WERI-Rb-1 (cell line): ENCODE measurements around the gene SLC25A43.
"Not testable (repeated sequence)": the region's sequence is repeated elsewhere in the genome, so short reads cannot be mapped to it uniquely, and the experiment has no call there.

ENCODE experiments used
- DNase-seq: peaks from one replicate; pipeline ENCODE4 v3.0.0-alpha.2; 2020
- H3K27ac ChIP-seq: fragments of 250-450 bp; sonication (Bioruptor Pico); 2 replicates; pipeline ENCODE4 v1.5.1; 2020; ENCODE audit warnings: mild to moderate bottlenecking, moderate library complexity
- H3K27me3 ChIP-seq: fragments of 250-450 bp; sonication (Bioruptor Pico); 2 replicates; pipeline ENCODE4 v1.5.1; 2021; ENCODE audit warnings: mild to moderate bottlenecking, low read depth, moderate library complexity; ENCODE audit not compliant: insufficient read depth, severe bottlenecking
- H3K36me3 ChIP-seq: fragments of 250-450 bp; sonication (Bioruptor Pico); 2 replicates; pipeline ENCODE4 v1.5.1; 2020; ENCODE audit warnings: mild to moderate bottlenecking, moderate library complexity
- H3K4me3 ChIP-seq: 2 replicates; pipeline ENCODE4 v1.5.1; 2011; ENCODE audit warnings: low read depth, mild to moderate bottlenecking, control low read depth, low read length
- H3K9me3 ChIP-seq: fragments of 250-450 bp; sonication (Bioruptor Pico); 2 replicates; pipeline ENCODE4 v1.5.1; 2021; ENCODE audit warnings: mild to moderate bottlenecking, moderate library complexity; ENCODE audit not compliant: severe bottlenecking
- CTCF ChIP-seq: IDR thresholded peaks from 2 replicates; pipeline ENCODE4 v1.5.1; 2011; ENCODE audit warnings: low read depth, mild to moderate bottlenecking, control low read depth, inconsistent platforms, low read length

Gene SLC25A43

GRCh38 chrX:119398974-119399771 lies at the start of gene SLC25A43:
Gene SLC25A43 (plus strand): TSS chrX:119399336. CDS start chrX:119399404, 68 bp downstream.
- no peaks in the 10 kb centered on the region for H3K36me3 ChIP-seq
- no peaks in the 10 kb centered on the region for H3K9me3 ChIP-seq
- TF ChIP-seq CTCF: no peak
- DNase-seq: no peak
- H3K27ac ChIP-seq: no peak within 1 kb of the TSS
- H3K4me3 ChIP-seq: peak within 1 kb of the TSS; percentile 51
- peaks cover 3% of the 10 kb centered on the region for H3K27me3 ChIP-seq

GRCh38 chrX:119359618-119360382 lies 39.3 kb upstream of the SLC25A43 start:
- no peak overlapping the region for H3K4me3 ChIP-seq
- H3K9me3 ChIP-seq: no peaks in the 10 kb centered on the region
- DNase-seq: no peak
- no peak overlapping the region for H3K27ac ChIP-seq
- no peak for TF ChIP-seq CTCF
- peaks cover 6% of the 10 kb centered on the region for H3K27me3 ChIP-seq
- no peaks in the 10 kb centered on the region for H3K36me3 ChIP-seq

GRCh38 chrX:119361451-119361850 lies 37.7 kb upstream of the SLC25A43 start:
- not testable (repeated sequence) for H3K36me3 ChIP-seq, H3K27me3 ChIP-seq, H3K27ac ChIP-seq, H3K4me3 ChIP-seq, DNase-seq, H3K9me3 ChIP-seq

GRCh38 chrX:119362074-119362473 lies 37.1 kb upstream of the SLC25A43 start:
- not testable (repeated sequence) for H3K4me3 ChIP-seq, H3K36me3 ChIP-seq, H3K27me3 ChIP-seq, H3K27ac ChIP-seq, DNase-seq, H3K9me3 ChIP-seq

GRCh38 chrX:119363391-119363790 lies 35.7 kb upstream of the SLC25A43 start:
- no peak for TF ChIP-seq CTCF
- Histone ChIP-seq H3K9me3 (no peaks in the 10 kb centered on the region), H3K4me3 (no peak overlapping the region), H3K27me3 (peaks cover 9% of the 10 kb centered on the region), H3K27ac (no peak overlapping the region), H3K36me3 (no peaks in the 10 kb centered on the region)
- no peak for DNase-seq

GRCh38 chrX:119371861-119372260 lies 27.3 kb upstream of the SLC25A43 start:
- H3K27ac ChIP-seq, DNase-seq, H3K36me3 ChIP-seq, H3K4me3 ChIP-seq, H3K27me3 ChIP-seq, H3K9me3 ChIP-seq: not testable (repeated sequence)

- no peak for TF ChIP-seq CTCF
- no peaks in the 10 kb centered on the region for H3K36me3 ChIP-seq
- no peak overlapping the region for H3K4me3 ChIP-seq
- no peak overlapping the region for H3K27ac ChIP-seq
- H3K27me3 ChIP-seq: peaks cover 2% of the 10 kb centered on the region
- no peak for DNase-seq
- H3K9me3 ChIP-seq: no peaks in the 10 kb centered on the region
Measured at GRCh38 chrX:119374736-119375135, 24.4 kb upstream of the SLC25A43 start.
